HepG2 (cell line): ENCODE data around the gene PSMG4. TPM values are rescaled to one million over a fixed set of nuclear protein-coding genes. Genes with fewer than 3 reads are reported as not detected.

Experiments
- ATAC-seq: fragments of 200-7000 bp; cut with Tn5 transposase; 3 replicates; pipeline ENCODE4 v1.9.1; 2020; ENCODE audit warnings: mild to moderate bottlenecking, moderate library complexity
- BruUV-seq: library from RNA; stranded (reverse); fragments of 400-500 nt; replicated peaks from 2 replicates; lab custom pipeline; 2021; lab: Mats Ljungman, UMichigan
- CTCF ChIA-PET: fragments of 300-600 bp; formaldehyde crosslinking; extraction: SDS; loops from one replicate; lab custom pipeline; 2021; ENCODE audit warnings: low total read pairs, inconsistent platforms, low intra/inter-chr PET ratio; lab: Yijun Ruan, JAX
- POLR2A ChIA-PET: fragments of 350-600 bp; sonication (Branson Sonifier 250); formaldehyde crosslinking; loops from one replicate; lab custom pipeline; 2020; ENCODE audit warnings: antibody characterized with exemption, inconsistent platforms; lab: Yijun Ruan, JAX
- DNase-seq: peaks from one replicate; pipeline ENCODE4 v3.0.0-alpha.2; 2015; ENCODE audit warnings: low spot score
- FAIRE-seq: peaks from 3 replicates; lab custom pipeline; 2011; peaks lifted over from hg19 to GRCh38; lab: Jason Lieb, UNC
- H2AFZ ChIP-seq: one replicate; pipeline ENCODE4 v1.6.1; 2011; ENCODE audit warnings: low read length, inconsistent platforms
- H3K27ac ChIP-seq: fragments of 300-600 bp; 3 replicates; pipeline ENCODE4 v1.8.0; 2011; ENCODE audit warnings: mixed run types, mild to moderate bottlenecking, mixed read lengths, low read length, inconsistent platforms; ENCODE audit not compliant: insufficient read depth; ENCODE audit errors: extremely low read length
- H3K27me3 ChIP-seq, 2 experiments: fragments of 200-600 bp in 1 of 2; 2 replicates in 1 of 2; 3 replicates in 1 of 2; pipeline versions ENCODE4 v1.6.0 to v1.8.0; 2011; ENCODE audit warnings: low read length in 2 of 2, mild to moderate bottlenecking in 2 of 2, moderate library complexity in 2 of 2, inconsistent platforms in 1 of 2; ENCODE audit not compliant: insufficient read depth in 2 of 2, control insufficient read depth in 1 of 2
- H3K36me3 ChIP-seq, 2 experiments: fragments of 200-600 bp in 1 of 2; replicated peaks in 1 of 2; 2 replicates in 1 of 2; 3 replicates in 1 of 2; pipeline versions ENCODE4 v1.5.1 to v1.8.0; 2011; ENCODE audit warnings: low read length in 2 of 2, inconsistent platforms in 1 of 2; ENCODE audit not compliant: insufficient read depth in 2 of 2, control insufficient read depth in 1 of 2
- H3K4me1 ChIP-seq: 2 replicates; pipeline ENCODE4 v1.5.1; 2012; ENCODE audit warnings: low read length, inconsistent platforms; ENCODE audit not compliant: insufficient read depth
- H3K4me2 ChIP-seq: 2 replicates; pipeline ENCODE4 v1.6.0; 2011; ENCODE audit warnings: low read depth, low read length, inconsistent platforms
- H3K4me3 ChIP-seq, 3 experiments: fragments of 200-600 bp in 1 of 3; sonication (generic), shearing (Covaris generic) in 1 of 3; replicated peaks in 1 of 3; 2 replicates each; pipeline ENCODE4 v1.5.1; 2011 to 2016; ENCODE audit warnings: low read length in 3 of 3, inconsistent platforms in 2 of 3, low read depth in 2 of 3, mild to moderate bottlenecking in 2 of 3, control low read depth in 1 of 3, mixed read lengths in 1 of 3; ENCODE audit not compliant: insufficient read depth in 1 of 3
- H3K79me2 ChIP-seq: one replicate; pipeline ENCODE4 v1.6.1; 2011; ENCODE audit warnings: low read length, inconsistent platforms; ENCODE audit not compliant: insufficient read depth
- H3K9ac ChIP-seq: 2 replicates; pipeline ENCODE4 v1.6.0; 2011; ENCODE audit warnings: mild to moderate bottlenecking, low read depth, low read length, inconsistent platforms; ENCODE audit not compliant: insufficient read depth
- H3K9me3 ChIP-seq: 2 replicates; pipeline ENCODE4 v1.5.1; 2012; ENCODE audit warnings: mild to moderate bottlenecking, low read length
- H4K20me1 ChIP-seq: 2 replicates; pipeline ENCODE4 v1.6.0; 2011; ENCODE audit warnings: inconsistent platforms, mild to moderate bottlenecking, low read length, moderate library complexity; ENCODE audit not compliant: insufficient read depth
- DNMT1 ChIP-seq: sonication (generic); formaldehyde crosslinking; IDR thresholded peaks from 2 replicates; pipeline ENCODE4 v1.5.1; 2020; ENCODE audit warnings: mild to moderate bottlenecking, missing genetic modification reagents
- EED ChIP-seq: sonication (generic); formaldehyde crosslinking; IDR thresholded peaks from 2 replicates; pipeline ENCODE4 v1.5.0; 2020; ENCODE audit warnings: mild to moderate bottlenecking, missing genetic modification reagents
- FOXK1 ChIP-seq: sonication (generic); formaldehyde crosslinking; IDR thresholded peaks from 2 replicates; pipeline ENCODE4 v1.4.0; 2020; ENCODE audit warnings: low read depth, missing genetic modification reagents, borderline replicate concordance
- NR2F6 ChIP-seq, 2 experiments: IDR thresholded peaks; 2 replicates each; pipeline ENCODE4 v1.6.1; 2016; ENCODE audit warnings: antibody characterized with exemption in 1 of 2, mild to moderate bottlenecking in 1 of 2
- RXRB ChIP-seq: IDR thresholded peaks from 2 replicates; pipeline ENCODE4 v1.6.1; 2016; ENCODE audit warnings: borderline replicate concordance, missing genetic modification reagents, missing compliant biosample characterization
- TAF15 ChIP-seq: fragments of 200-400 bp; formaldehyde crosslinking; IDR thresholded peaks from one replicate; pipeline ENCODE4 v1.6.1; 2018; ENCODE audit warnings: mild to moderate bottlenecking, low read depth, low read length; ENCODE audit not compliant: poor library complexity, severe bottlenecking
- ZFP41 ChIP-seq: sonication (generic); formaldehyde crosslinking; IDR thresholded peaks from 2 replicates; pipeline ENCODE4 v1.4.0; 2020; ENCODE audit warnings: mild to moderate bottlenecking, missing genetic modification reagents, borderline replicate concordance
- WGBS: methylation state at CpG from one replicate; pipeline ENCODE4 v1.1.6; 2017; ENCODE audit warnings: low lambda C conversion rate; 5-methylcytosine and 5-hydroxymethylcytosine counted together
- in situ Hi-C: cut with HindIII; loops from 2 replicates; pipeline ENCODE4 v1.10.0; 2017; ENCODE audit warnings: low pct_unique_long_range_greater_than_20kb; ENCODE audit not compliant: extremely low pct_ligation_motif_present
- intact Hi-C: fragments of 100-400 bp; cut with micrococcal nuclease; formaldehyde crosslinking; loops from one replicate; pipeline ENCODE4 v1.10.0; 2022; ENCODE audit not compliant: unreplicated experiment
- polyA plus RNA-seq, 8 experiments: library from polyadenylated mRNA; depleted of rRNA in 3 of 8; stranded (reverse) in 7 of 8; unstranded in 1 of 8; fragments of >200 nt; fragmentation: Illumina TruSeq in 4 of 8; extraction: Trizol in 4 of 8; gene quantifications; 2 replicates each; pipeline versions ENCODE4 v1.2.1 to v1.2.3, GENCODE V29; 2011 to 2016; ENCODE audit warnings: low read depth in 4 of 8, missing spikeins in 1 of 8, mixed read lengths in 1 of 8; ENCODE audit not compliant: insufficient read depth in 1 of 8
- total RNA-seq, 5 experiments: library from RNA; depleted of rRNA; stranded (reverse); fragments of >200 nt; fragmentation: Illumina TruSeq; extraction: Trizol; gene quantifications; 2 replicates each; pipeline ENCODE4 v1.2.3, GENCODE V29; 2016; ENCODE audit warnings: low read depth in 1 of 5
- TF ChIP-seq, protein P1 (sequence below): sonication (generic); IDR thresholded peaks from 2 replicates; pipeline ENCODE4 v1.6.1; 2016; ENCODE audit warnings: low read depth, borderline replicate concordance
- TF ChIP-seq, protein P2 (sequence below): sonication (generic); formaldehyde crosslinking; IDR thresholded peaks from 2 replicates; pipeline ENCODE4 v1.4.0; 2020; ENCODE audit warnings: mild to moderate bottlenecking, missing genetic modification reagents
- TF ChIP-seq, protein P3 (sequence below): sonication (generic); formaldehyde crosslinking; IDR thresholded peaks from 2 replicates; pipeline ENCODE4 v1.4.0; 2020; ENCODE audit warnings: missing genetic modification reagents
- TF ChIP-seq, protein P4 (sequence below): sonication (generic); formaldehyde crosslinking; IDR thresholded peaks from 2 replicates; pipeline ENCODE4 v1.4.0; 2020; ENCODE audit warnings: missing genetic modification reagents, borderline replicate concordance
- TF ChIP-seq, protein P5 (sequence below): sonication (generic); formaldehyde crosslinking; IDR thresholded peaks from 2 replicates; pipeline ENCODE4 v1.5.0; 2020; ENCODE audit warnings: mild to moderate bottlenecking, missing genetic modification reagents

Gene PSMG4
- total and polyA plus RNA-seq, 2 of the 13 experiments (the other 11 are each of a cell fraction or from before 2014, with no cell fraction given), result 28.5 to 32.8 TPM

DNA sequence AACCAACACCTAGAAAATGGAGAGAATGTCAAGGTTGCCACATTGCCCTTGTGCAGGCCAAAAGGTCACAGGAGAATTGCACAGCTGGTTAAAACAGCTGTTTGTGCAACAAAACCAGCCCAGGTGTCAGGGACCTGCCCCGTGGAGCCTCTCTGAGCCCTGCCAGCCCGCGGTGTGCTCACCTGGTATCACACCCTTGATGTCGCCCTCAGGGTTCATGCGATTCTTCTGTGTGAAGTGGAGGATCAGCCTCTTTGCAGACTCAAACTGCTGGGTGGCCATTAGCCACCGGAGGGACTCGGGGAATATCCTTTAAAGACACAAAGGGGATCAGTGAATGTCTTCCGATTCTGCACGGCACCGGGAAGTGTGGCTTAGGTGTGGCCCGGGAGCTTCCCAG lies 39.2 kb downstream of the PSMG4 start (continued):
- TF ChIP-seq, protein P1, sequence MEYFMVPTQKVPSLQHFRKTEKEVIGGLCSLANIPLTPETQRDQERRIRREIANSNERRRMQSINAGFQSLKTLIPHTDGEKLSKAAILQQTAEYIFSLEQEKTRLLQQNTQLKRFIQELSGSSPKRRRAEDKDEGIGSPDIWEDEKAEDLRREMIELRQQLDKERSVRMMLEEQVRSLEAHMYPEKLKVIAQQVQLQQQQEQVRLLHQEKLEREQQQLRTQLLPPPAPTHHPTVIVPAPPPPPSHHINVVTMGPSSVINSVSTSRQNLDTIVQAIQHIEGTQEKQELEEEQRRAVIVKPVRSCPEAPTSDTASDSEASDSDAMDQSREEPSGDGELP, result peak; percentile 74
- TF ChIP-seq NR2F6 (IDR thresholded peaks at IDR 0.05) (peak; percentile 65), NR2F6 (CRISPR knock-in tag; IDR thresholded peaks at IDR 0.05) (no peak)

DNA sequence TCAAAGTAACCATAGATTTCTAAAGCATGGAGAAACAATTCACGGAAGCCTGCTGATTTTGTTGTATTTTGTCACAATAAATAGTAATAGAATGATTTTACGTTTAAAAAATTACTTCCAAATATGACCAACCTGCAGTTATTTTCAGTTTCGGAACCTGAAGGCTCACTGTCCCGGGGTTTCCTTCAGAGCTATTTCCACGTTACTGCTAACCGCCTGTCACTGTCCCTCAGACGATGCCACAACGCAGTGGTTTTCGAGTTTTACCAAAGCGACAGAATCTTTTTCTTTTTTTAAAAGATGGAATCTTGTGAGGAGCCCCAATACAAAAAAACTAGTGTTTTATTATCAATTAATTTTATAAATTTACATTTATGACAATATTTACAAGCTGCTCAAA lies 40.5 kb downstream of the PSMG4 start:
- Histone ChIP-seq H3K36me3 (peaks cover 31 to 64% of the 10 kb centered on the region in 2 experiments), H3K27me3 (no peaks in the 10 kb centered on the region), H2AFZ (no peak overlapping the region), H3K79me2 (no peaks in the 10 kb centered on the region), H3K4me2 (no peak overlapping the region), H4K20me1 (no peaks in the 10 kb centered on the region), H3K9ac (no peak overlapping the region), H3K27ac (no peak overlapping the region), H3K9me3 (no peaks in the 10 kb centered on the region), H3K4me1 (peaks cover 11% of the 10 kb centered on the region), H3K4me3 (no peak overlapping the region)
- intact Hi-C loops (loop anchor here (5.0 kb wide), 1 partner anchor 153 kb away; no protein-coding TSS in a partner anchor), in situ Hi-C loops (loop anchor here (25.0 kb wide), 1 partner anchor 688 kb away; no protein-coding TSS in a partner anchor)
- no peak for ATAC-seq
- no peak for FAIRE-seq
- WGBS, result 98% methylated on average over 10 of the region's 10 CpGs
- BruUV-seq, result no TSS peak
- ChIA-PET CTCF (no interaction called here), POLR2A (no interaction called here)
- DNase-seq, result no peak
- TF ChIP-seq, protein P2, sequence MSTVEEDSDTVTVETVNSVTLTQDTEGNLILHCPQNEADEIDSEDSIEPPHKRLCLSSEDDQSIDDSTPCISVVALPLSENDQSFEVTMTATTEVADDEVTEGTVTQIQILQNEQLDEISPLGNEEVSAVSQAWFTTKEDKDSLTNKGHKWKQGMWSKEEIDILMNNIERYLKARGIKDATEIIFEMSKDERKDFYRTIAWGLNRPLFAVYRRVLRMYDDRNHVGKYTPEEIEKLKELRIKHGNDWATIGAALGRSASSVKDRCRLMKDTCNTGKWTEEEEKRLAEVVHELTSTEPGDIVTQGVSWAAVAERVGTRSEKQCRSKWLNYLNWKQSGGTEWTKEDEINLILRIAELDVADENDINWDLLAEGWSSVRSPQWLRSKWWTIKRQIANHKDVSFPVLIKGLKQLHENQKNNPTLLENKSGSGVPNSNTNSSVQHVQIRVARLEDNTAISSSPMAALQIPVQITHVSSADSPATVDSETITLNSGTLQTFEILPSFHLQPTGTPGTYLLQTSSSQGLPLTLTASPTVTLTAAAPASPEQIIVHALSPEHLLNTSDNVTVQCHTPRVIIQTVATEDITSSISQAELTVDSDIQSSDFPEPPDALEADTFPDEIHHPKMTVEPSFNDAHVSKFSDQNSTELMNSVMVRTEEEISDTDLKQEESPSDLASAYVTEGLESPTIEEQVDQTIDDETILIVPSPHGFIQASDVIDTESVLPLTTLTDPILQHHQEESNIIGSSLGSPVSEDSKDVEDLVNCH (CRISPR knock-in tag), result no peak
- no peak for TF ChIP-seq TAF15
- TF ChIP-seq, protein P3, sequence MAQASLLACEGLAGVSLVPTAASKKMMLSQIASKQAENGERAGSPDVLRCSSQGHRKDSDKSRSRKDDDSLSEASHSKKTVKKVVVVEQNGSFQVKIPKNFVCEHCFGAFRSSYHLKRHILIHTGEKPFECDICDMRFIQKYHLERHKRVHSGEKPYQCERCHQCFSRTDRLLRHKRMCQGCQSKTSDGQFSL (CRISPR knock-in tag), result no peak
- TF ChIP-seq FOXK1 (CRISPR knock-in tag), result no peak
- TF ChIP-seq, protein P4, sequence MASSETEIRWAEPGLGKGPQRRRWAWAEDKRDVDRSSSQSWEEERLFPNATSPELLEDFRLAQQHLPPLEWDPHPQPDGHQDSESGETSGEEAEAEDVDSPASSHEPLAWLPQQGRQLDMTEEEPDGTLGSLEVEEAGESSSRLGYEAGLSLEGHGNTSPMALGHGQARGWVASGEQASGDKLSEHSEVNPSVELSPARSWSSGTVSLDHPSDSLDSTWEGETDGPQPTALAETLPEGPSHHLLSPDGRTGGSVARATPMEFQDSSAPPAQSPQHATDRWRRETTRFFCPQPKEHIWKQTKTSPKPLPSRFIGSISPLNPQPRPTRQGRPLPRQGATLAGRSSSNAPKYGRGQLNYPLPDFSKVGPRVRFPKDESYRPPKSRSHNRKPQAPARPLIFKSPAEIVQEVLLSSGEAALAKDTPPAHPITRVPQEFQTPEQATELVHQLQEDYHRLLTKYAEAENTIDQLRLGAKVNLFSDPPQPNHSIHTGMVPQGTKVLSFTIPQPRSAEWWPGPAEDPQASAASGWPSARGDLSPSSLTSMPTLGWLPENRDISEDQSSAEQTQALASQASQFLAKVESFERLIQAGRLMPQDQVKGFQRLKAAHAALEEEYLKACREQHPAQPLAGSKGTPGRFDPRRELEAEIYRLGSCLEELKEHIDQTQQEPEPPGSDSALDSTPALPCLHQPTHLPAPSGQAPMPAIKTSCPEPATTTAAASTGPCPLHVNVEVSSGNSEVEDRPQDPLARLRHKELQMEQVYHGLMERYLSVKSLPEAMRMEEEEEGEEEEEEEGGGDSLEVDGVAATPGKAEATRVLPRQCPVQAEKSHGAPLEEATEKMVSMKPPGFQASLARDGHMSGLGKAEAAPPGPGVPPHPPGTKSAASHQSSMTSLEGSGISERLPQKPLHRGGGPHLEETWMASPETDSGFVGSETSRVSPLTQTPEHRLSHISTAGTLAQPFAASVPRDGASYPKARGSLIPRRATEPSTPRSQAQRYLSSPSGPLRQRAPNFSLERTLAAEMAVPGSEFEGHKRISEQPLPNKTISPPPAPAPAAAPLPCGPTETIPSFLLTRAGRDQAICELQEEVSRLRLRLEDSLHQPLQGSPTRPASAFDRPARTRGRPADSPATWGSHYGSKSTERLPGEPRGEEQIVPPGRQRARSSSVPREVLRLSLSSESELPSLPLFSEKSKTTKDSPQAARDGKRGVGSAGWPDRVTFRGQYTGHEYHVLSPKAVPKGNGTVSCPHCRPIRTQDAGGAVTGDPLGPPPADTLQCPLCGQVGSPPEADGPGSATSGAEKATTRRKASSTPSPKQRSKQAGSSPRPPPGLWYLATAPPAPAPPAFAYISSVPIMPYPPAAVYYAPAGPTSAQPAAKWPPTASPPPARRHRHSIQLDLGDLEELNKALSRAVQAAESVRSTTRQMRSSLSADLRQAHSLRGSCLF (CRISPR knock-in tag), result no peak
- no peak for TF ChIP-seq EED (CRISPR knock-in tag)
- no peak for TF ChIP-seq ZFP41 (CRISPR knock-in tag)
- TF ChIP-seq DNMT1 (CRISPR knock-in tag), result no peak
- TF ChIP-seq, protein P5, sequence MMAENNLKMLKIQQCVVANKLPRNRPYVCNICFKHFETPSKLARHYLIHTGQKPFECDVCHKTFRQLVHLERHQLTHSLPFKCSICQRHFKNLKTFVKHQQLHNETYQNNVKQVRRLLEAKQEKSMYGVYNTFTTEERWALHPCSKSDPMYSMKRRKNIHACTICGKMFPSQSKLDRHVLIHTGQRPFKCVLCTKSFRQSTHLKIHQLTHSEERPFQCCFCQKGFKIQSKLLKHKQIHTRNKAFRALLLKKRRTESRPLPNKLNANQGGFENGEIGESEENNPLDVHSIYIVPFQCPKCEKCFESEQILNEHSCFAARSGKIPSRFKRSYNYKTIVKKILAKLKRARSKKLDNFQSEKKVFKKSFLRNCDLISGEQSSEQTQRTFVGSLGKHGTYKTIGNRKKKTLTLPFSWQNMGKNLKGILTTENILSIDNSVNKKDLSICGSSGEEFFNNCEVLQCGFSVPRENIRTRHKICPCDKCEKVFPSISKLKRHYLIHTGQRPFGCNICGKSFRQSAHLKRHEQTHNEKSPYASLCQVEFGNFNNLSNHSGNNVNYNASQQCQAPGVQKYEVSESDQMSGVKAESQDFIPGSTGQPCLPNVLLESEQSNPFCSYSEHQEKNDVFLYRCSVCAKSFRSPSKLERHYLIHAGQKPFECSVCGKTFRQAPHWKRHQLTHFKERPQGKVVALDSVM, result no peak
- TF ChIP-seq RXRB (CRISPR knock-in tag), result no peak
